HG03060 (cell line): Measurements from ENCODE around the gene RGS12.

Source experiments
- ATAC-seq: cut with Tn5 transposase; IDR thresholded peaks from one replicate; pipeline ENCODE4 v1.9.1; 2021; ENCODE audit warnings: low read depth, moderate number of reproducible peaks; ENCODE audit not compliant: unreplicated experiment

The RGS12 gene

DNA sequence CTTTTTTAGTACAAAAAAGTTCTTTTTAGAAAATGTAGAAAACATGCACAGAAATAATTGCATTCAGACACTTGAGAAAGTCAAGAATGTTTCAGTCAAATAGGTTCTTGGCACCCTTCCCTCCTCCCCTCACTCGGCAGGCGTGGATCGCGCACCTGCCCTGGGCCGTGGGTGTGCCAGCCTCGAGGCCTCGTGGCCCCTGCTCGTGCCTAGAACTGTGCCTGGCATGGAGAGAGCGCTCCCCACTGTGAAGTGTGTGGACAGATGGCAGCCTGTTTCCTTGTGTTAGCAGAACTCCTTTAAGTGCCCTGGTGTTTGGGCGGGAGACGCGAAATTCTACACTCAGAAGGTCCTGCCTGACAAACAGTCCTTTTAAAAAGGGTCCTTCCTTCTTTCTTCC is 14.7 kb downstream of the RGS12 start:
- no peak for ATAC-seq

DNA sequence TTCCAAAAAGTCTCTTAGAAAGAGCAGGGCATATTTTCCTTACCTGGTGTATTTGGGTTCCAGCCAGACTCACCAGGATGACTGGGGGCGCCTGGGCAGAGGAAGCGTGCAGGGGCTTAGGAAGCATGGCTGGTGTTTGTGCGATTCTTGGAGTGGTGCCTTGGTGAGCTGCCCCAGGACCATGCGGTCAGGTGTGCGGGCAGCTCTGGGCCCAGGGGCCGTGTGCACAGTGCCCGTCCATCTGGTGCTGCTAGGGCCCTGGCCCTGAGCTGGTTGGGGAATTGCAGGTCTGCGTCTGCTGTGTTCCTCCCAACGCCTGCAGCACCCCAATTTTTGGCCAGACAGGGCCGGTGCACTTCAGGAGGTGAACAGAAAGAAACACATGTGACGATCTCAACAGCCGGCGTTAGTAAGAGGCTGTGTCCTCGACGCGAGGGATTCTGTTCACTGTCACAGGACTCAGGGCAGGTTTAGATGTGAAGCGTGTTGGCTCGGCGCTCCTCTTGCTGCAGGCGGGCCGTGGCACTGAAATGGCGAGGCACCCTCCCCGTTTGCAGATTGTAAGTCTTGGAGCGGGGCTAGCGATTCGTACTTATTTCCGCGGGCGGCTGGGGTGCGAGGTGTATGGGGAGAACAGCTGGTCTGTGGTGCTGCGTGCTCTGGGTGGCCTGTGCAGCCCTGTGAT is 15.2 kb downstream of the RGS12 start:
- ATAC-seq = no peak

GRCh38 chr4:3308691-3309090 is 15.9 kb downstream of the RGS12 start:
- no peak for ATAC-seq

DNA sequence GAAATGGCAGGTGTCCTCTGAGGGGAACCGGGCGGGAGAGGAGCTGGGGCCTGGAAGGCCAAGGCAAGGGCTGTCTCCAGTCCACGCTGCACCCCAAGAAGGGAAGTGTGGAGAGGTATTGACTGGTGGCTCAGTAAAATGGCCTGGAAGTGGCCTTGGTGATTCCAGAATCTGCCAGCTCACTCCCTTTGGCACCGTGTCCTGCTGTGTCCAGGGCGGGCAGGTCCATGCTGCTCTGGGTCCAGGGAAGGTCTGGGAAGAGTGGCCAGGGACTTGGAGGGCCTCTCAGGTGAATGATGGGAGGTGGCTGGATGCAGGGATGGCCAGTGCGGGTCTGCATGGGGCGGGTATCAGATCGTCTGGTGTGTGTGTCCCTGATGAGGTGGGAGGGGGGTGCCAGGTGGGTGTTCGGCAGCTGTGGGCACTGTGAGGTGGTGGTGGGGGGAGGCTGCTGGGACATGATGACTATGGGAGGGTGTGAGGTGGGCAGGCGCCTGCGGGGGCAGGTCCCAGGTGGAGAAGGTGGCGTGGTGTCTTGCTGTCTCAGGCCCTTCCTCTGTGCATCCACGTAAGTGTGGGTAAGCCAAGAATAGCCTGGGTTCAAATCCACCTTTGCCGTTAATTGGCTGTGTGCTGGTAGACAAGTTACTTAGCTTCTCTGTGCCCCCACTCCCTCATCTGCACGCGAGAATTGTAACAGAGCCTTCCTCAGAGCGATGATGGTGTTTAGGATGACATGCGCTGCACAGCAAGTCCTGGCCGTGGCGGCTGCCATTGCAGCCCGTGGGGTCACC is 17.7 kb downstream of the RGS12 start:
- ATAC-seq = no peak

DNA sequence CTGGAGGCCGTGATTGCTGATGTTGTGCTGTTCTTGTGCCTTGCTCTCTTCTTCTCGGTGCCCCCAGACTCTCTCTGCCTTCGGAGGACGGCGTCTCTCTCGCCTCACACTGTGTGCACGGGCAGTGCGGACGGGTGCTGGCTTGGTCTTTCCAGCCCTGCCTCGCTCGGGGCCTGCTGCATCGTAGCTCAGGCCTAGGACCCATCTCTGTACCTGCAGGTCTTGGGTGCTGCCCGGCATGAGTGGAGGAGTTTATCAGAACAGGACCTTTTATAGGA is 18.2 kb downstream of the RGS12 start:
- no peak for ATAC-seq

- no peak for ATAC-seq
Measured at GRCh38 chr4:3311489-3312171, 18.8 kb downstream of the RGS12 start.

DNA sequence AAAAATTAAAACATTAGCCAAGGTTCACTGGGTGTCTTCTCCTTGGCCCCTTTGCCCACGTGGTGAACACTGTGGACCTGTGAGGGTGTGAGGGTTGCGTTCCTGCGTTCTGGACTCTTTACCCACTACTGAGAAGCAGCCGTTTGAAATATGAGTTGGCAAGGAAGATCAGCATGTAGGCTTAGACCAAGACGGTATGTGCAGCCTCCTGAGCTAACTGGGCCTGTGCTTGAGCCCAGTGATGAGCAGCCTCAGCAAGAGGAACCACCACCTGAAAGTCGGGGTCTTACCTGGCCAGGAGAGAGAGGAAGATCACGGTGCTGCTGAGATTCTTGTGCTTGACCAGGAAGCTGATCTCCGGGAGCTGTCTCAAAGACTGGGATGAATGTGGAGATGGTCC is 19.5 kb downstream of the RGS12 start:
- ATAC-seq = no peak

- no peak for ATAC-seq
Measured at GRCh38 chr4:3313139-3313538, 20.3 kb downstream of the RGS12 start.

- no peak for ATAC-seq
Measured at GRCh38 chr4:3313556-3314228, 20.9 kb downstream of the RGS12 start.

DNA sequence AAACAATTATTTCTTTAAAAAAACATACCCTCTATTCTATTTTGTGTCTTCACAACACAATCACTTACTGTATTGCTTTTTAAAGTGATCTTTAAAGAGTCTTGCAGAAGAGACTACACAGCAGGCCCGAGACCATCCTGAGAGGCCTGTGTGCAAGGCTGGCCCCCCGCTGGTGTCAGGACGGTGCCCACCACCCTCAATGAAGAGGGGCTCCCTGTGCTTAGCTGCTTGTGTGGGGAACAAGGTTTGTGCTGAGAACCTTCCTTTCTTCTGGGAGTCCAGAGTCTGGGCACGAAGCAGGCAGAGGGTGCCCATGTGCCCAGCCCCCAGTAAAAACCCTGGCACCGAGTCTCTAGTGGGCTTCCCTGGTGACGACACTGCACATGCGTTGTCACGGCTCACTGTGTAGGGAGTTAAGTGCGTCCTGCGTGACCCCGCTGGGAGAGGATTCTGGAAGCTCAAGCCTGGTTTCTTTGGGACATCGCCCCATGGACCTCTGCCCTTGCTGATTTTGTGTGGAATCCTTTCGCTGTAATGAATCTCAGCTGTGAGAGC is 22.0 kb downstream of the RGS12 start:
- ATAC-seq = no peak

- no peak for ATAC-seq
Measured at GRCh38 chr4:3315566-3315965, 22.7 kb downstream of the RGS12 start.

- ATAC-seq = no peak
Measured at GRCh38 chr4:3316146-3316545, 23.3 kb downstream of the RGS12 start.

DNA sequence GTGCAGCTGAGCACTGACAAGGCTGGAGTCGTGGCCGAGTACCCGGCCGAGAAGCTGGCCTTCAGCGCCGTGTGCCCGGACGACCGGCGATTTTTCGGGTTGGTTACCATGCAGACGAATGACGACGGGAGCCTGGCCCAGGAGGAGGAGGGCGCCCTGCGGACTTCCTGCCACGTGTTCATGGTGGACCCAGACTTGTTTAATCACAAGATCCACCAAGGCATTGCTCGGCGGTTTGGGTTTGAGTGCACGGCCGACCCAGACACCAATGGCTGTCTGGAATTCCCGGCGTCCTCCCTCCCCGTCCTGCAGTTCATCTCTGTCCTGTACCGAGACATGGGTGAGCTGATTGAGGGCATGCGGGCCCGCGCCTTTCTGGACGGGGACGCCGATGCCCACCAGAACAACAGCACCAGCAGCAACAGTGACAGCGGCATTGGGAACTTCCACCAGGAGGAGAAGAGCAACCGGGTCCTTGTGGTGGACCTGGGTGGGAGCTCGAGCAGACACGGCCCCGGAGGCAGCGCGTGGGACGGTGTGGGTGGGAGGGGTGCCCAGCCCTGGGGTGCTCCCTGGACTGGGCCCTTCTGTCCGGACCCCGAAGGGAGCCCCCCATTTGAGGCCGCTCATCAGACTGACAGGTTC is 24.3 kb downstream of the RGS12 start:
- ATAC-seq = no peak

GRCh38 chr4:3317656-3318211 is 24.9 kb downstream of the RGS12 start:
- no peak for ATAC-seq

GRCh38 chr4:3318561-3319021 is 25.8 kb downstream of the RGS12 start:
- ATAC-seq = no peak

DNA sequence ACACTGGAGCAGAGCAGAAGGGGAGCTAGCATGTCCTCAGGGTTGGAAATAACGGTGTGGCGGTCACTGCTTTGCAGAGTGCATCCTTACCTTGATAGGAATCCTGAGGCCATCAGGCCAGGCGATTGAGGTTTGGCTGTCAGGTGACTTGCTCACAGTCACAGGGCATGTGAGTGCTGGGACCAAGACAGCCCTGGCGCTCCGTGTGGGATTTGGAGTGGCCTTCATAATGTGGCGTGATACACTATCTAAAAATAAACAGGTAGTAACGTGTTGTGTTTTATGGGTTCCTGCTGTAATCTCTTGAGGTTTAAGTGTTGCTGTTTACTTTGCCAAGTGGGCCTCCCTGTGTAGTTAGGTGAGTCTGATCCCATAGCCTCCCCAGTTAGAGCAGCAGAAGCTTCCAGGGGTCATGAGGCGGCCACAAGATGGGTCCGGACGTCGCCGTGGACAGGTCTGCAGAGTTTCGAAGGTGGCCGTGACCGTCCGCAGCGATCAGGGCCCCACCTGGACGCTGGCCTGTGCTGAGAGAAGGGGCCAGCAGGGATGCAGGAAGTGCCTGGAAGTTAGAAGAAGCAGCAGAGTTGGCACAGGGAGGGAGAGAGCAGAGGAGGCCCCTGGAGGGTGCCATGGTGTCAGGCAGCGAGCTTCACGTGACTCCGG is 27.7 kb downstream of the RGS12 start:
- no peak for ATAC-seq

GRCh38 chr4:3321295-3321889 is 28.6 kb downstream of the RGS12 start:
- no peak for ATAC-seq

GRCh38 chr4:3322059-3322550 is 29.3 kb downstream of the RGS12 start:
- ATAC-seq = no peak

DNA sequence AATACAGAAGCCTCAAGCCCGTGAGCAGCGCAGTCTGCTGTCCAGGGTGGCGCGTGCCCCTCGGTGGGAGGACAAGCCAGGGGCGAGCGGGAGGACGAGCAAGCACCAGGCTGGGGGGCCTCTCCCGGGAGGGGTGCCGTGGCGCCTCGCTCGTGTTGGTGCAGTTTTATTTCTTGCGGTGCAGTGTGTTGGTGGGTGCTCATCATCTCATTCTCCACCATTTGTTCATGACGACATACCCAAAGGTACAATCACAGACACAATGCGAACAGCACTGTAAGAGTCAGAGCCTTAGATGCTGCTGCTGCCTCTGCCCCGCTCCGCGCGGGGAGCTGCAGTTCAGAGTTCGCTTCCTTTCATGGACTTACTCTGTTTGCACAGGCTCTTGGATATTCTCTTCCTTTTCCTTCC is 30.3 kb downstream of the RGS12 start:
- ATAC-seq = no peak
